Transverse colon (tissue), 4 donors: ENCODE results near the gene TSPAN8.

Source experiments
- EP300 ChIP-seq: sonication (generic); formaldehyde crosslinking; IDR thresholded peaks from one replicate; pipeline ENCODE4 v1.6.1; 2017; ENCODE audit warnings: antibody characterized with exemption, low read depth
- POLR2A ChIP-seq: fragments of 450-650 bp; IDR thresholded peaks from one replicate; pipeline ENCODE4 v1.6.1; 2016; ENCODE audit warnings: antibody characterized with exemption, mild to moderate bottlenecking, moderate library complexity
- POLR2AphosphoS5 ChIP-seq, 3 donors: sonication (generic); formaldehyde crosslinking; IDR thresholded peaks; one replicate each; pipeline ENCODE4 v1.6.1; 2016; ENCODE audit warnings: antibody characterized with exemption in 3 of 3
- TF ChIP-seq, protein P1 (sequence below), 5 experiments: fragments of 200-600 bp in 3 of 5; fragments of 450-650 bp in 2 of 5; sonication (generic) in 3 of 5; IDR thresholded peaks; 1 replicate in 2 of 5; 2 replicates in 3 of 5; pipeline ENCODE4 v1.5.1; 2016 to 2017; ENCODE audit warnings: antibody characterized with exemption in 5 of 5, inconsistent platforms in 3 of 5, mild to moderate bottlenecking in 2 of 5, moderate library complexity in 1 of 5

DNA sequence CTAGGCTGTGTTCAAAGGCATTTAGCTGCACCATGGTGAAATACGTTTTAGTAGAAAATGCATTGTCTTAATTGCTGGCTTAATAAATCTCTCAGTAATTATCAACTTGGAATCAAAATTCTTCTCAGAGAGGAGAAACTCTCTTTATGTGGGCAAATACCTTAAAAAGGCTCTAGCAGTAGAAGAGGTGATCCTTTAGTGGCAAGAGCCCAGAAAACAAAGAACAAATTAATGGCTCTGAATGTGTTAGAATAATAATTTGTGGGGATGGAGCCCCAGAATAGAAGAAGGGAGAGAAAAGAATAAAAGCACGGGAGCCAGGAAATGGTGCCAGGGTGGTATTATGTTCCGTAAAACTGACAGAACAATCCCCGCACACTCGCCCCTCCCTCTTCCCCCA is 14.8 kb downstream of the TSPAN8 start:
- TF ChIP-seq, protein P1, sequence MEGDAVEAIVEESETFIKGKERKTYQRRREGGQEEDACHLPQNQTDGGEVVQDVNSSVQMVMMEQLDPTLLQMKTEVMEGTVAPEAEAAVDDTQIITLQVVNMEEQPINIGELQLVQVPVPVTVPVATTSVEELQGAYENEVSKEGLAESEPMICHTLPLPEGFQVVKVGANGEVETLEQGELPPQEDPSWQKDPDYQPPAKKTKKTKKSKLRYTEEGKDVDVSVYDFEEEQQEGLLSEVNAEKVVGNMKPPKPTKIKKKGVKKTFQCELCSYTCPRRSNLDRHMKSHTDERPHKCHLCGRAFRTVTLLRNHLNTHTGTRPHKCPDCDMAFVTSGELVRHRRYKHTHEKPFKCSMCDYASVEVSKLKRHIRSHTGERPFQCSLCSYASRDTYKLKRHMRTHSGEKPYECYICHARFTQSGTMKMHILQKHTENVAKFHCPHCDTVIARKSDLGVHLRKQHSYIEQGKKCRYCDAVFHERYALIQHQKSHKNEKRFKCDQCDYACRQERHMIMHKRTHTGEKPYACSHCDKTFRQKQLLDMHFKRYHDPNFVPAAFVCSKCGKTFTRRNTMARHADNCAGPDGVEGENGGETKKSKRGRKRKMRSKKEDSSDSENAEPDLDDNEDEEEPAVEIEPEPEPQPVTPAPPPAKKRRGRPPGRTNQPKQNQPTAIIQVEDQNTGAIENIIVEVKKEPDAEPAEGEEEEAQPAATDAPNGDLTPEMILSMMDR (IDR thresholded peaks at IDR 0.05): no peak
- TF ChIP-seq POLR2A: no peak
- TF ChIP-seq POLR2AphosphoS5 (IDR thresholded peaks at IDR 0.05): no peak
- no peak for TF ChIP-seq EP300
